Measurements from ENCODE around the gene CADPS. TPM values are rescaled to one million over a fixed set of nuclear protein-coding genes. Genes with fewer than 3 reads are reported as not detected.
A peak's percentile ranks its signal among the peaks of the same experiment; 100 is the strongest.

CADPS gene
- total and polyA plus RNA-seq, 2 of the 4 experiments (the other 2 are of a cell fraction) = not detected

DNA sequence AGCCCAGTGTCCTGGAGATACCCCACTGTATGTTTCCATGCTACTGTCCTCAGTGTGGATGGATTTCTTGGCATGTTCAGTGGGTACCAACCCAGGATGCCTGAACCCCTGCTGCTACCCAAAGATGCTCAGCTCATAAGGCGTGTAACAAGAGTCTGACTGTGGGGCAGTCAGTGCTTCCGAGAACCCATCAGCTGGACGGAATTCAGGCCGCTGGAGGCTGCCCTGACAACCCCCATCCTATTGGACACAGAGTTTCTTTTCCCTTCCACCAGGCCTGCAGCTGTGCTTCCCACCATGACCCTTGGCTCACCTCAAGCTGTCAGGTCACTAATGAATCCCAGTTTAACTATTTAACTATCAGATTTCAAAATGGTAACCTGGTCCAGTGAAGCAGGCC, 277.7 kb downstream of the CADPS start:
- intact Hi-C loops (cut with micrococcal nuclease) (no loop called here), in situ Hi-C loops (cut with MboI; ENCODE audit: low sequenced_read_pairs) (no loop called here), dilution Hi-C loops (cut with HindIII; ENCODE audit: low sequenced_read_pairs, unreplicated experiment) (no loop called here)
- H3K4me1 ChIP-seq (ENCODE audit: control insufficient read depth, insufficient read depth, low read length) = peaks cover 5% of the 10 kb centered on the region
- ChIA-PET POLR2A (ENCODE audit: unreplicated experiment) (no interaction called here), CTCF (interaction anchor here (0.5 kb wide), 1 partner anchor 1587 kb away, joined by 4 read pairs; no protein-coding TSS in a partner anchor)
- no peak overlapping the region for H3K4ac ChIP-seq (ENCODE audit: low read depth, low read length)
- no peak overlapping the region for H2AK9ac ChIP-seq (replicated peaks; ENCODE audit: low read depth, low read length, poor library complexity)
- BruUV-seq (replicated peaks) = no TSS peak
- H3K4me3 ChIP-seq (ENCODE audit: insufficient read depth, low read depth, low read length) = no peak overlapping the region
- peak overlapping the region; percentile 56 for H3K14ac ChIP-seq (replicated peaks; ENCODE audit: low read depth, low read length)
- no peak overlapping the region for H3K9ac ChIP-seq (ENCODE audit: low read depth, low read length)
- no peak overlapping the region for H3K56ac ChIP-seq (ENCODE audit: extremely low read depth, insufficient read depth, low read length)
- H4K8ac ChIP-seq (ENCODE audit: low read depth in 2 of 2, low read length in 2 of 2) = no peak overlapping the region
- TF ChIP-seq USF2 (IDR thresholded peaks at IDR 0.05; ENCODE audit: low read depth, low read length) (no peak), CEBPB (IDR thresholded peaks at IDR 0.05; ENCODE audit: low read depth, low read length) (no peak)
- no peak overlapping the region for H4K91ac ChIP-seq (ENCODE audit: insufficient read depth, low read depth, low read length)
- WGBS, 2 experiments (ENCODE audit: extremely low coverage in 2 of 2, insufficient read length in 1 of 2) = no CpG with 5 or more reads among the region's 4 CpGs
- no peak overlapping the region for H3K23ac ChIP-seq (ENCODE audit: low read depth, low read length)
- no peak overlapping the region for H2BK15ac ChIP-seq (ENCODE audit: low read depth, low read length)
- no peaks in the 10 kb centered on the region; the same call in 1 of the 2 replicates for H3K27me3 ChIP-seq (ENCODE audit: control insufficient read depth, insufficient read depth, low read length)
- H3K9me3 ChIP-seq (ENCODE audit: control insufficient read depth, insufficient read depth, low read length) = no peaks in the 10 kb centered on the region
- no peak overlapping the region for H2BK120ac ChIP-seq (ENCODE audit: low read depth, low read length)
- no peaks in the 10 kb centered on the region for H4K20me1 ChIP-seq (ENCODE audit: insufficient read depth, low read length)
- H3K18ac ChIP-seq (ENCODE audit: low read depth, low read length) = no peak overlapping the region
- no peaks in the 10 kb centered on the region for H3K79me1 ChIP-seq (ENCODE audit: low read depth in 1 of 2, low read length in 2 of 2)
- H2AFZ ChIP-seq (replicated peaks; ENCODE audit: low read length, poor library complexity) = peak overlapping the region; percentile 52
- ATAC-seq (ENCODE audit: low read depth) = no peak
- H2BK20ac ChIP-seq (ENCODE audit: low read depth, low read length) = no peak overlapping the region
- H3K36me3 ChIP-seq (ENCODE audit: control insufficient read depth, insufficient read depth, low read length) = no peaks in the 10 kb centered on the region
- peaks cover 6% of the 10 kb centered on the region; the same call in 1 of the 2 replicates for H3K9me1 ChIP-seq (ENCODE audit: insufficient read depth, low read length)
- peak overlapping the region; percentile 13; the same call in 1 of the 2 replicates for H2AK5ac ChIP-seq (ENCODE audit: low read depth, low read length)
- no peak overlapping the region for H2BK5ac ChIP-seq (ENCODE audit: low read depth, low read length, poor library complexity, severe bottlenecking)
- DNase-seq = no peak
- H3K4me2 ChIP-seq (ENCODE audit: low read depth, low read length) = no peak overlapping the region
- no peak overlapping the region for H4K5ac ChIP-seq (ENCODE audit: low read depth, low read length)
- no peak overlapping the region for H3K27ac ChIP-seq (ENCODE audit: insufficient read depth, low read length)
